GM21576 (cell line): ENCODE measurements around the gene STRADA.

Experiments used
- ATAC-seq: cut with Tn5 transposase; IDR thresholded peaks from one replicate; pipeline ENCODE4 v1.9.1; 2021; ENCODE audit warnings: mild to moderate bottlenecking, moderate library complexity; ENCODE audit not compliant: unreplicated experiment

STRADA gene

DNA sequence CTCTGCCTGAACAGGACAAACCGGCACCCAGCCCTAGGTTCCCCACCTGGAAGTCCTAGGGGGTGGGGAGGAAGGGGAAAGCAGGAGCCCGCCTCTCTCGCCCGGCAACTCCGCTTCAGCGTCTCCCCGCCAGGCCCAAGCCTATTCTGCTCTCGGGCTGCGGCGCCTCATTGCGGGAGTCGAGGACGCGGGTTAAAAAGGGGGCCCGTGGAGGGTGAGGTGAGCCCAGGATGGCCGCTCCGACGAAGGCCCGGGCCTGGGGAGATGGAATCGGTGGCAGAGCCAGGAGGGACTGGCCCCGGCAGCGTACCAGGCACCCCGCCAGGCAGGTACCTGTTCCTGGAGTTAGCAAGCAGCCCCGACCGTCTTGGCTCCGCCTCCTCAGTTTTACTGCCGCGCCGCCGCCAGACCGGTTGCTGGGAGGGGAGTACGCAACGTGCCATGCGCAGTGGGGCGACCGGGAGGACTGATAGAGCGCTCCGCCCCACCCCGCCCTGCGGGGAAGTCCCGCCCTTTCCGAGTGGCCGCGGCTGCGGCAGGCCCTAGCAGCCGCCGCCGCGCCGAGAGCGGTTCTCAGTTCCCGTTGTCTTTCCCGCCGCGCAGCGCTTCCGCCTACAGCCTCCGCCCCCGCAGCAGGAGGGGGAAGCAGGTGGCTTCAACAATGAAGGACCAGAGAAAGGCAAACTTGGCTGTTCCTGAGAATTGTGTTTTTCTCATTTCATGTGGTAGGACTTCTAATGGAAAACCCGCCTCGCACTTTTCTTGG is at the start of gene STRADA:
TSS of gene STRADA (minus strand) at position 392 of the 766 bp plus-strand sequence. CDS start 13,430 bp downstream, outside the sequence.
- peak; percentile 83 for ATAC-seq

DNA sequence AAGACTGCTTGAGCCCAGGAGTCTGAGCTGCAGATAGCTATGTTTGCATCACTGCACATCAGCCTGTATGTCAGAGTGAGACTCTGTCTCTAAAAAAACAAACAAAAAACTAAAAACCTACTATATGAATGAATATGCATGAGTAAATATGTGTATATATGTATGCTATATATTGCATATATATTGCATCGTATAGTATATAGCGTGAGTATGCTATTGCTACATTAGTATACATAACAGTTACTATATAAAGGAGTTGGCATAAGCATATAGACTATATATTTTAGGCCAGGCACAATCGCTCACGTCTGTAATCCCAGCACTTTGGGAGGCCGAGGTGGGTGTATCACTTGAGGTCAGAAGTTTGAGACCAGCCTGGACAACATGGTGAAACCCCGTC is 48.5 kb upstream of the STRADA start:
- ATAC-seq = no peak

DNA sequence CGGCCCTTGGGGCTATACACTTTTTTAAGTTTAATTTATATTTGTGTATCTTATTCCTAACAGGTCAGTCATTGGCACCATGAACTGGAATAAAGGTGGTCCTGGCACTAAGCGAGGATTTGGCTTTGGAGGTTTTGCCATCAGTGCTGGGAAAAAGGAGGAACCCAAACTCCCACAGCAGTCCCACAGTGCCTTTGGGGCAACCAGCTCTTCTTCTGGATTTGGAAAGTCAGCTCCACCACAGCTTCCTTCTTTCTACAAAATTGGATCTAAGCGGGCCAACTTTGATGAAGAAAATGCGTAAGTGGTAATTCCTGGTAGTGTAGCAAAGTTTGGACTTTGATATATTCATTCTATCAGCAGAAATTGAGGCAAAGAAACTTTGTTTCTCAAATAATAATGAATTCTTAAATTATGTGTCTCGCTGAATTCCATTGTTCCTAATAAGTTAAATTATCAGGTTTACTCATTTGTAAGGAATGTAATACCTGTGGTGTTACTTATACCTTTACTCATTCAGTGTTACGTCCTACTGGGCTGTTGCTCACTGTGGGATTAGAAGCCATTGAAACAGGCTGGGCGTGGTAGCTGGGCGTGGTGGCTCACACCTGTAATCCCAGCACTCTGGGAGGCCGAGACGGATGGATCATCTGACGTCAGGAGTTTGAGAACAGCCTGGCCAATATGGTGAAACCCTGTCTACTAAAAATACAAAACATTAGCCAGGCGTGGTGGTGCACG is 45.5 kb upstream of the STRADA start:
- no peak for ATAC-seq

DNA sequence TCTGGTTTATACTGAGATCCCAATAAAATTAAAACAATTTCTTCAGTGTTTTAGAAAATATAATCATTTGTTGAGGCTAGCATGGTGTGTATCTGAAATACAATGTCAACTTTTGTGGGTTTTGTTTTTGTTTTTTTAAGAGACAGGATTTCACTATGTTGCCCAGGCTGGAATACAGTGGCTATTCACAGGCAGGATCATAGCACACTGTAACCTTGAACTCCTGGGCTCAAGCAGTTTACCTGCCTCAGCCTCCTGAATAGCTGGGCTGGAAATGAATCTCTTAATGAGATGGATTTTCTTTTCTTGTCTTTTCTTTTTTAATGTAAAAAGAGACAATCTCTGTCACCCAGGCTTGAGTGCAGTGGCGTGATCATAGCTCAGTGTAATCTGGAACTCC is 44.5 kb upstream of the STRADA start:
- no peak for ATAC-seq

GRCh38 chr17:63785556-63785955 is 44.0 kb upstream of the STRADA start:
- ATAC-seq = no peak

GRCh38 chr17:63783522-63783921 is 41.9 kb upstream of the STRADA start:
- ATAC-seq = no peak

- no peak for ATAC-seq
Measured at GRCh38 chr17:63780928-63781327, 39.3 kb upstream of the STRADA start.

GRCh38 chr17:63780507-63780906 is 38.9 kb upstream of the STRADA start:
- ATAC-seq = no peak

- ATAC-seq = no peak
Measured at GRCh38 chr17:63775420-63775819, 33.8 kb upstream of the STRADA start.

- ATAC-seq = no peak
Measured at GRCh38 chr17:63774969-63775265, 33.3 kb upstream of the STRADA start.

DNA sequence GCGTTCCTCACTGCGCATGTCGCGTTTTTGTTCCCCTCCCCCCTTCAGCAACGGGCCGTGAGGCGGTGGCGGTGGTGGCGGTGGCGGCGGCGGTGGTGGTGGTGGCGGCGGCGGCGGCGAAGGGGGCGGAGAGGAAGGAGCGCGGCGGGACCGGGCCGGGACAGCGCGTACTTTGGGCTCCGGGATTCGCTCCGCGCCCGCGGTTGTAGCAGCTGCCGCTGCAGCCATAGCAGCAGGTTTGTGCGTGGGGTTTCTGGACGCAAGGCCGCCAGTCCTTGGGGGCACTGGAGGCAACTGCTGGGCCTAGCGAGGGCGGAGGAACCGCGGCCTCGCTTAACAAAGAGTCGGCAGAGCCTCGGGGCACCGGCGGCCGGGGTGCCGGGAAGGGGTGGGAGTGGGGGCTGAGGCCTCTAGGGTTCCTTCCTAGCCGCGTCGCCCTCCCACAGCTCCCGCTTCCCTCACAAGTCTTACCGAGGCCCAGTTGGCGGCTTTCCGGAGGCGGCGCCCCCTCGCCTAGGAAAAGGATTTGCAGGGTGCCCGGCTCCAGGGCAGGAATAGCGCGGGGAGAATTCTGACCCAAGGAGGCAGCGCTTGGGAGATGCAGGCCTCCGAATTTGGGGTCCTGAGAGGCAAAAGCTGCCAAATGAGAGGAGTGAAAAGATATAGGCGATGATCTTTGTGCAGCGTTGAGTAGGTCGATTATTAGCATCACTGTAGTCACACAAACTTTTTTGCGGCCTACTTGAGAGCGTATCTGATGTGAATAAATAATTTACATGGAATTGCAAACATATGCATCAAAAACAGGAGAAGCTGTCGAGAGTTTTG is 32.8 kb upstream of the STRADA start, which contains the start of gene DDX42:
TSS of gene DDX42 (plus strand) at position 30 of the 828 bp plus-strand sequence. CDS start 12,880 bp downstream, outside the sequence.
- ATAC-seq = peak; percentile 3

- peak; percentile 83 for ATAC-seq
Measured at GRCh38 chr17:63773272-63774140, 31.9 kb upstream of the STRADA start, which contains the start of gene CCDC47. Gene CCDC47 (minus strand): TSS chr17:63773597. CDS start chr17:63766175, 7,422 bp downstream.

DNA sequence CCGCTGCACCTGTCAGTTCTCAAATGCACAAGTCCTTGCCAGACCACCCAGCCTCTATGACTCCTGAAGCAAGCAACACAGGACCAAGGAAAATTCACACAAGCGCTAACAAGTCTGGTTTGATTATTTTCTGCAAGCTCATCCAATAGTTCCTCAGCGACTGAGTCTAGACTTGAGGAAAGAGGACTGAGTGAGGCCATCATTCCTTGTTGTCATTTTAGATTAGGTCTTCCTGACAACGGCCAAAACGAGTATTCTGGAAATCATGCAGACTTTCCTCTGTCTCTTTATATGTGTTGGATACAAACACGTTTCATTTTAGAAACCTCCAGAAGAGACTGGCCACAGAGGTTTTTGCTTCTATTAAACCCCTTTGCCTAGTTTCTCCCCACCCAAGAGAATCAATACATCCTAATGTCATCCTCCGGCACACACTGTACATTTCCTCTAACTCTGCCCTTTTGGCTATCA is 31.2 kb upstream of the STRADA start:
- no peak for ATAC-seq

DNA sequence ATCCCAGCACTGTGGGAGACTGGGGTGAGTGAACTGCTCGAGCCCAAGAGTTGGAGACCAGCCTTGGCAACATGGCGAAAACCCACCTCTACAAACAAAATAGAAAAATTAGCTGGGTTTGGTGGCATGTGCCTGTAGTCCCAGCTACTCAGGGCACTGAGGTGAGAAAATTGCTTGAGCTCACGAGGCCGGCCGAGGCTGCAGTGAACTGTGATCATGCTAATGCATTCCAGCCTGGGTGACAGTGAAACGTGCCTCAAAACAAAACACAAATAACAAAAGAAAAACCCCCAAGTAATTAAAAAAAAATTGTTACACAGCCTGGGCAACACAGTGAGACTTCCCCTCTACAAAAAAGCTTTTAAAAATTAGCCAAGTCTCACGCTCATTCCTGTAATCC is 26.8 kb upstream of the STRADA start:
- no peak for ATAC-seq

GRCh38 chr17:63766754-63767153 is 25.2 kb upstream of the STRADA start:
- ATAC-seq = no peak

DNA sequence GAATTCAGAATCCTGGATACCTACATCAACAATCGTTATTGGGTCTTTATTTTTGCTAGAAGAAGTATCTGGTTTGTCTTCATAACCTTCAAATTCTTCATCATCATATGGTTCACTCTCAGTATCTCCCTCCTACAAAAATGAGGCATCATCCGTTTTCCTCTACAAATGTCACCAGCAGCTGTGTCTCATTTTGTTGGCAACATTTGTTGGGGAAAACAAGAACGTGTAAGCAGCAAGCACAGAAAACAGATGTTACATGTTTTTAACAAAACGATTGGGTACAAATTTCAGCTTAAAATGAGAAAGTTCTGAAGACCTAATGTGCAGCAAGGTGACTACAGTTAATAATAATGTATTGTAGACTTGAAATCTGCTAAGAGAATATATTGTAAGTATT is 23.1 kb upstream of the STRADA start:
- no peak for ATAC-seq

- ATAC-seq = no peak
Measured at GRCh38 chr17:63762161-63763078, 20.8 kb upstream of the STRADA start.

DNA sequence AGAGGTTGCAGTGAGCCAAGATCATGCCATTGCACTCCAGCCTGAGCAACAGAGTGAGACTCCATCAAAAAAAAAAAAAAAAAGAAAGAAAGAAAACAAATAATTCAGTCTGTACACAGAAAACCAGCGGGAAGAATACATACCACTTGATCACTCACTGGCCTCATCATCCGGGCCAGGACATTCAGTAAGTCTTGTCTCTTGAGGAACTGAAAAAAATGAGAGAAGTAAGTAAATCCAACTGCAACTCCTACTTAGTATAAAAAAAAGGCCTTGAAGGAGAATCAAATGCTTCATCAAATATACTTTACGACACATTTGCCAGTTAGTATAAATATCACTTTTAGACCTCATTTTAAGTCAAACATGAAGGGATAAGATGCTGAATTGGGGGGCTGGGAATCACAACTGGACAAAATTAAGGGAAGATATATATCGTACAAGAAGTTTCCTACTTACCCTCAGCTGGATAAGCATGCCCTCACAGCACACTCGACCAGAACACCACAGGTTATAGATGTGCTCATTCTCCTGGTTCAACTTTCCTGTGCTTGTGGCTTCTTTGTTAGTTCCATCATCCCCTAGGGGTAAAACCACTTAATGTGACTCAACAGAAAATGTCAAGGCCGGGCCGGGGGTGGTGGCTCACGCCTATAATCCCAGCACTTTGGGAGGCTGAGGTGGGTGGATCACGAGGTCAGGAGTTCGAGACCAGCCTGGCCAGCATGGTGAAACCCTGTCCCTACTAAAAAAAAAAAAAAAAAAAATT is 19.4 kb upstream of the STRADA start:
- ATAC-seq = no peak
